GM21367 (cell line): Measurements from ENCODE around the gene GID8.

Experiments used
- ATAC-seq: cut with Tn5 transposase; IDR thresholded peaks from one replicate; pipeline ENCODE4 v1.9.1; 2021; ENCODE audit not compliant: unreplicated experiment

The GID8 gene

GRCh38 chr20:62982124-62983075, 44.5 kb downstream of the GID8 start:
- ATAC-seq = no peak

GRCh38 chr20:62983210-62983609, 45.3 kb downstream of the GID8 start:
- no peak for ATAC-seq

- no peak for ATAC-seq
Observed at GRCh38 chr20:62984666-62985443, 46.9 kb downstream of the GID8 start.

- no peak for ATAC-seq
Observed at GRCh38 chr20:62985444-62985778, 47.5 kb downstream of the GID8 start.

- no peak for ATAC-seq
Observed at GRCh38 chr20:62986257-62986800, 48.4 kb downstream of the GID8 start.

- no peak for ATAC-seq
Observed at GRCh38 chr20:62987114-62987513, 49.2 kb downstream of the GID8 start.

GRCh38 chr20:62989201-62989601, 51.3 kb downstream of the GID8 start:
- no peak for ATAC-seq

GRCh38 chr20:62990306-62990825, 52.4 kb downstream of the GID8 start:
- no peak for ATAC-seq

GRCh38 chr20:62991196-62991807, 53.4 kb downstream of the GID8 start:
- no peak for ATAC-seq

- ATAC-seq = no peak
Observed at GRCh38 chr20:62991863-62992262, 53.9 kb downstream of the GID8 start.

- no peak for ATAC-seq
Observed at GRCh38 chr20:62993856-62994494, 56.0 kb downstream of the GID8 start.

- no peak for ATAC-seq
Observed at GRCh38 chr20:62994869-62995281, 56.9 kb downstream of the GID8 start.

- ATAC-seq = no peak
Observed at GRCh38 chr20:62995481-62995880, 57.5 kb downstream of the GID8 start.

GRCh38 chr20:62995898-62996595, 58.1 kb downstream of the GID8 start:
- no peak for ATAC-seq

GRCh38 chr20:62996596-62996982, 58.6 kb downstream of the GID8 start:
- ATAC-seq = no peak

- no peak for ATAC-seq
Observed at GRCh38 chr20:62997417-62998035, 59.6 kb downstream of the GID8 start.
